Neural cell (in vitro differentiated cells): ENCODE data around the gene IQGAP1.

ENCODE experiments used
- EP300 ChIP-seq: fragments of 450-650 bp; conservative IDR thresholded peaks from 2 replicates; pipeline ENCODE4 v1.6.1; 2014; ENCODE audit warnings: antibody characterized with exemption, mild to moderate bottlenecking, moderate library complexity; ENCODE audit not compliant: poor library complexity, severe bottlenecking
- EZH2 ChIP-seq: fragments of 200-600, 300-800 bp; shearing (Covaris generic), sonication (generic); IDR thresholded peaks from 2 replicates; pipeline ENCODE4 v1.6.1; 2014; ENCODE audit warnings: antibody characterized with exemption, low read length, borderline replicate concordance, mild to moderate bottlenecking; ENCODE audit not compliant: insufficient read depth, poor library complexity, severe bottlenecking
- RAD21 ChIP-seq: fragments of 450-650 bp; conservative IDR thresholded peaks from 2 replicates; pipeline ENCODE4 v1.6.1; 2014; ENCODE audit warnings: antibody characterized with exemption, mild to moderate bottlenecking, moderate library complexity
- TAF1 ChIP-seq: IDR thresholded peaks from 2 replicates; pipeline ENCODE4 v1.6.1; 2012; ENCODE audit warnings: low read depth
- TF ChIP-seq, protein P1 (sequence below): fragments of 450-650 bp; IDR thresholded peaks from 2 replicates; pipeline ENCODE4 v1.5.1; 2014; ENCODE audit warnings: antibody characterized with exemption, mild to moderate bottlenecking, moderate library complexity; ENCODE audit not compliant: poor library complexity, severe bottlenecking

GRCh38 chr15:90465140-90465929, 77.3 kb downstream of the IQGAP1 start:
- TF ChIP-seq, protein P1, sequence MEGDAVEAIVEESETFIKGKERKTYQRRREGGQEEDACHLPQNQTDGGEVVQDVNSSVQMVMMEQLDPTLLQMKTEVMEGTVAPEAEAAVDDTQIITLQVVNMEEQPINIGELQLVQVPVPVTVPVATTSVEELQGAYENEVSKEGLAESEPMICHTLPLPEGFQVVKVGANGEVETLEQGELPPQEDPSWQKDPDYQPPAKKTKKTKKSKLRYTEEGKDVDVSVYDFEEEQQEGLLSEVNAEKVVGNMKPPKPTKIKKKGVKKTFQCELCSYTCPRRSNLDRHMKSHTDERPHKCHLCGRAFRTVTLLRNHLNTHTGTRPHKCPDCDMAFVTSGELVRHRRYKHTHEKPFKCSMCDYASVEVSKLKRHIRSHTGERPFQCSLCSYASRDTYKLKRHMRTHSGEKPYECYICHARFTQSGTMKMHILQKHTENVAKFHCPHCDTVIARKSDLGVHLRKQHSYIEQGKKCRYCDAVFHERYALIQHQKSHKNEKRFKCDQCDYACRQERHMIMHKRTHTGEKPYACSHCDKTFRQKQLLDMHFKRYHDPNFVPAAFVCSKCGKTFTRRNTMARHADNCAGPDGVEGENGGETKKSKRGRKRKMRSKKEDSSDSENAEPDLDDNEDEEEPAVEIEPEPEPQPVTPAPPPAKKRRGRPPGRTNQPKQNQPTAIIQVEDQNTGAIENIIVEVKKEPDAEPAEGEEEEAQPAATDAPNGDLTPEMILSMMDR: no peak
- TF ChIP-seq RAD21 (no peak), EP300 (no peak), TAF1 (no peak), EZH2 (no peak)
